ENCODE results near the gene CCDC138. TPM values are rescaled to one million over a fixed set of nuclear protein-coding genes. Genes with fewer than 3 reads are reported as not detected.

CCDC138 gene
- total RNA-seq, 2 donors from 2014 or later: 1.6 to 2.0 TPM

- ATAC-seq (no peak), DNase-seq (no peak)
- intact Hi-C loops (cut with DNase I): no loop called here
These were observed 125.4 kb downstream of the CCDC138 start for GRCh38 chr2:108911807-108912628.

GRCh38 chr2:108912629-108912902 lies 126.0 kb downstream of the CCDC138 start:
- ATAC-seq: no peak
- intact Hi-C loops (cut with DNase I): no loop called here
- DNase-seq: no peak

GRCh38 chr2:108916122-108916795 lies 129.7 kb downstream of the CCDC138 start:
- DNase-seq (no peak), ATAC-seq (no peak)
- intact Hi-C loops (cut with DNase I): no loop called here

- intact Hi-C loops (cut with DNase I): no loop called here
- no peak for DNase-seq
- ATAC-seq: no peak
These were observed 130.3 kb downstream of the CCDC138 start for GRCh38 chr2:108916796-108917421.

- DNase-seq (no peak), ATAC-seq (no peak)
- intact Hi-C loops (cut with DNase I): no loop called here
These were observed 131.0 kb downstream of the CCDC138 start for GRCh38 chr2:108917526-108917925.

GRCh38 chr2:108918156-108918874 lies 131.7 kb downstream of the CCDC138 start:
- intact Hi-C loops (cut with DNase I): no loop called here
- ATAC-seq: no peak
- DNase-seq: no peak

- DNase-seq (no peak), ATAC-seq (no peak)
- intact Hi-C loops (cut with DNase I): no loop called here
These were observed 132.4 kb downstream of the CCDC138 start for GRCh38 chr2:108918941-108919341.

GRCh38 chr2:108919571-108920373 lies 133.2 kb downstream of the CCDC138 start:
- ATAC-seq (no peak), DNase-seq (no peak)
- intact Hi-C loops (cut with DNase I): no loop called here

- ATAC-seq (no peak), DNase-seq (no peak)
- intact Hi-C loops (cut with DNase I): no loop called here
These were observed 134.1 kb downstream of the CCDC138 start for GRCh38 chr2:108920686-108921085.

GRCh38 chr2:108921096-108922030 lies 134.8 kb downstream of the CCDC138 start:
- ATAC-seq: no peak
- intact Hi-C loops (cut with DNase I): no loop called here
- no peak for DNase-seq

GRCh38 chr2:108922141-108922915 lies 135.8 kb downstream of the CCDC138 start:
- ATAC-seq: no peak
- intact Hi-C loops (cut with DNase I): no loop called here
- DNase-seq: no peak

- ATAC-seq (no peak), DNase-seq (no peak)
- intact Hi-C loops (cut with DNase I): no loop called here
These were observed 136.6 kb downstream of the CCDC138 start for GRCh38 chr2:108923019-108923700.

- no peak for DNase-seq
- no peak for ATAC-seq
- intact Hi-C loops (cut with DNase I): no loop called here
These were observed 137.4 kb downstream of the CCDC138 start for GRCh38 chr2:108923736-108924579.

GRCh38 chr2:108924580-108925251 lies 138.1 kb downstream of the CCDC138 start:
- no peak for DNase-seq
- intact Hi-C loops (cut with DNase I): loop anchor here in 1 of 2 donors (5.0 kb wide), 1 partner anchor 63 kb away; the partner anchor contains the start of gene EDAR
- no peak for ATAC-seq

- DNase-seq (no peak), ATAC-seq (no peak)
- intact Hi-C loops (cut with DNase I): loop anchor here in 1 of 2 donors (5.0 kb wide), 1 partner anchor 62 kb away; the partner anchor contains the start of gene EDAR
These were observed 138.7 kb downstream of the CCDC138 start for GRCh38 chr2:108925286-108925685.
